A549 (cell line): ENCODE results near the gene TIPARP. TPM values are rescaled to one million over a fixed set of nuclear protein-coding genes. Genes with fewer than 3 reads are reported as not detected.
A peak's percentile ranks its signal among the peaks of the same experiment; 100 is the strongest.

ENCODE experiments used
- ATAC-seq, 2 experiments: fragments of 200-7000 bp in 1 of 2; fragments of >200 bp in 1 of 2; cut with Nextera tagmentation in 1 of 2; cut with Tn5 transposase in 1 of 2; 3 replicates each; pipeline versions ENCODE4 v1.8.0 to v1.9.1; 2018 to 2020; ENCODE audit warnings: mild to moderate bottlenecking in 1 of 2, moderate library complexity in 1 of 2
- CTCF ChIA-PET: fragments of 300-600 bp; sonication (Branson Sonifier 250); formaldehyde crosslinking; extraction: SDS; loops from one replicate; lab custom pipeline; 2021; ENCODE audit warnings: antibody characterized with exemption, inconsistent platforms; lab: Yijun Ruan, JAX
- POLR2A ChIA-PET: fragments of 350-600 bp; formaldehyde crosslinking; extraction: SDS; loops from one replicate; lab custom pipeline; 2021; ENCODE audit warnings: antibody characterized with exemption, inconsistent platforms; lab: Yijun Ruan, JAX
- DNase-seq, 2 experiments: peaks; one replicate each; pipeline versions ENCODE4 v3.0.0 to v3.0.0-alpha.2; 2011 to 2016; ENCODE audit warnings: low read depth in 1 of 2, low spot score in 1 of 2
- FAIRE-seq: peaks from 2 replicates; lab custom pipeline; 2011; peaks lifted over from hg19 to GRCh38; lab: Jason Lieb, UNC
- H3K27ac ChIP-seq, 2 experiments: fragments of >200 bp; sonication (Bioruptor Twin); formaldehyde crosslinking; 3 replicates each; pipeline ENCODE4 v1.5.1; 2016 to 2017
- H3K4me1 ChIP-seq: fragments of >200 bp; sonication (Bioruptor Twin); formaldehyde crosslinking; 3 replicates; pipeline ENCODE4 v1.6.1; 2016
- H3K4me2 ChIP-seq: fragments of >200 bp; sonication (Bioruptor Twin); formaldehyde crosslinking; 3 replicates; pipeline ENCODE4 v1.6.1; 2016
- H3K4me3 ChIP-seq: fragments of >200 bp; sonication (Bioruptor Twin); formaldehyde crosslinking; 3 replicates; pipeline ENCODE4 v1.5.1; 2016
- H3K9me3 ChIP-seq: fragments of >200 bp; sonication (Bioruptor Twin); formaldehyde crosslinking; 3 replicates; pipeline ENCODE4 v1.6.1; 2016
- BHLHE40 ChIP-seq: IDR thresholded peaks from 2 replicates; pipeline ENCODE4 v1.6.1; 2012; ENCODE audit warnings: low read depth, low read length, inconsistent platforms
- CBX2 ChIP-seq: fragments of 200-600 bp; sonication (generic); IDR thresholded peaks from 2 replicates; pipeline ENCODE4 v1.6.1; 2016; ENCODE audit warnings: low read depth, mild to moderate bottlenecking, borderline replicate concordance
- CHD4 ChIP-seq: fragments of 200-600 bp; sonication (generic); IDR thresholded peaks from 2 replicates; pipeline ENCODE4 v1.6.1; 2016; ENCODE audit warnings: antibody characterized with exemption, mild to moderate bottlenecking, borderline replicate concordance
- EP300 ChIP-seq, 2 experiments: fragments of >200 bp; sonication (Bioruptor Twin); formaldehyde crosslinking; IDR thresholded peaks; 2 replicates in 1 of 2; 3 replicates in 1 of 2; pipeline ENCODE4 v1.6.1; 2016 to 2017
- FOSB ChIP-seq: fragments of 250-450 bp; sonication (Bioruptor Pico); IDR thresholded peaks from 2 replicates; pipeline ENCODE4 v1.5.0; 2020; ENCODE audit warnings: mild to moderate bottlenecking, moderate library complexity
- FOSL2 ChIP-seq, 2 experiments: fragments of 450-650 bp in 1 of 2; fragments of >200 bp in 1 of 2; sonication (Bioruptor Twin) in 1 of 2; formaldehyde crosslinking; IDR thresholded peaks; 2 replicates each; pipeline versions ENCODE4 v1.5.0 to v1.6.1; 2016 to 2020; ENCODE audit warnings: mild to moderate bottlenecking in 1 of 2, moderate library complexity in 1 of 2
- FOXS1 ChIP-seq: fragments of 250-450 bp; sonication (Bioruptor Pico); IDR thresholded peaks from 2 replicates; pipeline ENCODE4 v1.5.0; 2020; ENCODE audit warnings: mild to moderate bottlenecking, moderate library complexity
- HDAC2 ChIP-seq: fragments of 200-600 bp; sonication (generic); IDR thresholded peaks from 2 replicates; pipeline ENCODE4 v1.6.1; 2016
- HOXA7 ChIP-seq: fragments of 250-450 bp; sonication (Bioruptor Pico); IDR thresholded peaks from 2 replicates; pipeline ENCODE4 v1.5.0; 2020; ENCODE audit warnings: mild to moderate bottlenecking, moderate library complexity
- HOXB13 ChIP-seq: fragments of 250-450 bp; sonication (Bioruptor Pico); IDR thresholded peaks from 2 replicates; pipeline ENCODE4 v1.5.0; 2020; ENCODE audit warnings: low read depth, mild to moderate bottlenecking, moderate library complexity
- HOXB5 ChIP-seq: fragments of 250-450 bp; sonication (Bioruptor Pico); IDR thresholded peaks from 2 replicates; pipeline ENCODE4 v1.5.0; 2020; ENCODE audit warnings: mild to moderate bottlenecking, moderate library complexity
- JUN ChIP-seq, 2 experiments: fragments of >200 bp; sonication (Bioruptor Twin); formaldehyde crosslinking; IDR thresholded peaks; 2 replicates in 1 of 2; 3 replicates in 1 of 2; pipeline ENCODE4 v1.6.1; 2016 to 2017
- JUNB ChIP-seq: fragments of >200 bp; sonication (Bioruptor Twin); formaldehyde crosslinking; IDR thresholded peaks from 2 replicates; pipeline ENCODE4 v1.6.1; 2016
- KDM5A ChIP-seq: fragments of 200-600 bp; sonication (generic); IDR thresholded peaks from 2 replicates; pipeline ENCODE4 v1.6.1; 2016; ENCODE audit warnings: antibody characterized with exemption, mild to moderate bottlenecking
- MAZ ChIP-seq: fragments of 150-350 bp; IDR thresholded peaks from 2 replicates; pipeline ENCODE4 v1.6.1; 2014; ENCODE audit warnings: antibody characterized with exemption, low read depth, low read length, borderline replicate concordance
- MYC ChIP-seq: IDR thresholded peaks from 2 replicates; pipeline ENCODE4 v1.6.1; 2012; ENCODE audit warnings: mild to moderate bottlenecking, inconsistent platforms, low read length, improper control_type of control experiment, borderline replicate concordance
- RCOR1 ChIP-seq: fragments of 150-350 bp; IDR thresholded peaks from 2 replicates; pipeline ENCODE4 v1.6.1; 2014; ENCODE audit warnings: antibody characterized with exemption, low read length, low read depth
- ZNF302 ChIP-seq: fragments of 250-450 bp; sonication (Bioruptor Pico); IDR thresholded peaks from 2 replicates; pipeline ENCODE4 v1.9.0; 2021; ENCODE audit warnings: inconsistent platforms, mild to moderate bottlenecking, moderate library complexity
- ZSCAN20 ChIP-seq: fragments of 250-450 bp; sonication (Bioruptor Pico); IDR thresholded peaks from 2 replicates; pipeline ENCODE4 v1.8.0; 2022; ENCODE audit warnings: mild to moderate bottlenecking, moderate library complexity
- WGBS: methylation state at CpG from one replicate; pipeline ENCODE4 v1.1.6; 2017; ENCODE audit errors: missing lambda C conversion rate; 5-methylcytosine and 5-hydroxymethylcytosine counted together
- polyA plus RNA-seq, 4 experiments: library from polyadenylated mRNA; depleted of rRNA in 3 of 4; stranded (reverse); fragments of >200 nt; fragmentation: RNase III in 1 of 4; extraction: RNeasy Plus Mini Kit Qiagen cat#74134 plus additional on column Dnase treatment in 1 of 4; gene quantifications; 2 replicates in 3 of 4; 3 replicates in 1 of 4; pipeline ENCODE4 v1.2.3, GENCODE V29; 2011 to 2017
- TF ChIP-seq, protein P1 (sequence below): fragments of >200 bp; sonication (Bioruptor Twin); formaldehyde crosslinking; IDR thresholded peaks from 3 replicates; pipeline ENCODE4 v1.5.1; 2016
- TF ChIP-seq, protein P2 (sequence below): fragments of 150-350 bp; IDR thresholded peaks from 2 replicates; pipeline ENCODE4 v1.6.1; 2014; ENCODE audit warnings: low read depth, mild to moderate bottlenecking, low read length
- TF ChIP-seq, protein P3 (sequence below): IDR thresholded peaks from 2 replicates; pipeline ENCODE4 v1.6.1; 2012; ENCODE audit warnings: low read depth, borderline replicate concordance
- TF ChIP-seq, protein P4 (sequence below): IDR thresholded peaks from 2 replicates; pipeline ENCODE4 v1.6.1; 2012
- TF ChIP-seq, protein P5 (sequence below): fragments of >200 bp; sonication (Bioruptor Twin); formaldehyde crosslinking; IDR thresholded peaks from 3 replicates; pipeline ENCODE4 v1.6.1; 2016
- TF ChIP-seq, protein P6 (sequence below): fragments of 250-450 bp; sonication (Bioruptor Pico); IDR thresholded peaks from 2 replicates; pipeline ENCODE4 v1.5.0; 2021; ENCODE audit warnings: mild to moderate bottlenecking, moderate library complexity, borderline replicate concordance

TIPARP gene
- polyA plus RNA-seq, 2 of the 4 experiments (the other 2 are of a cell fraction): 11.8 to 16.5 TPM

DNA sequence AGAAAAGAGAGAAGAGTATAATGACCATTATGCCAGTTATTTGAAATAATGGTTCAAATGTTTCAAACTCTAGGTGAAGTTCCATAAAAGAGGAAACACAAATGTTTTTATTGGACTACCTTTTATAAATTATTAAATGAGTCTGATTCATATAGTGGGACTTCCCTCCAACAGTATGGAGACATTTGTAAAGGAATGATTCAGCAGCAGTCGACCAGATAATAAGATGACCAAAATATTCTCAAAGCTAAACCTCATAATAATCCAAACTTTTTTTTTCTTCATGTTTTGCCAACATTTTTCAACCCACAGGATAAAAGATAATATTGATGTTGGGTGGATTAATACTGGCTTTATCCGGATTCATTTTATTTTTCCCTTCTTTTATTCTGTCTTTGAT is 18.8 kb downstream of the TIPARP start:
- 1% methylated on average over 2 of the region's 2 CpGs for WGBS
- ChIA-PET POLR2A (no interaction called here), CTCF (no interaction called here)
- TF ChIP-seq JUNB: peak; percentile 24; the same call in 1 of the 2 replicates
- no peak for TF ChIP-seq CHD4
- no peak for TF ChIP-seq FOSB (CRISPR knock-in tag)
- TF ChIP-seq, protein P1, sequence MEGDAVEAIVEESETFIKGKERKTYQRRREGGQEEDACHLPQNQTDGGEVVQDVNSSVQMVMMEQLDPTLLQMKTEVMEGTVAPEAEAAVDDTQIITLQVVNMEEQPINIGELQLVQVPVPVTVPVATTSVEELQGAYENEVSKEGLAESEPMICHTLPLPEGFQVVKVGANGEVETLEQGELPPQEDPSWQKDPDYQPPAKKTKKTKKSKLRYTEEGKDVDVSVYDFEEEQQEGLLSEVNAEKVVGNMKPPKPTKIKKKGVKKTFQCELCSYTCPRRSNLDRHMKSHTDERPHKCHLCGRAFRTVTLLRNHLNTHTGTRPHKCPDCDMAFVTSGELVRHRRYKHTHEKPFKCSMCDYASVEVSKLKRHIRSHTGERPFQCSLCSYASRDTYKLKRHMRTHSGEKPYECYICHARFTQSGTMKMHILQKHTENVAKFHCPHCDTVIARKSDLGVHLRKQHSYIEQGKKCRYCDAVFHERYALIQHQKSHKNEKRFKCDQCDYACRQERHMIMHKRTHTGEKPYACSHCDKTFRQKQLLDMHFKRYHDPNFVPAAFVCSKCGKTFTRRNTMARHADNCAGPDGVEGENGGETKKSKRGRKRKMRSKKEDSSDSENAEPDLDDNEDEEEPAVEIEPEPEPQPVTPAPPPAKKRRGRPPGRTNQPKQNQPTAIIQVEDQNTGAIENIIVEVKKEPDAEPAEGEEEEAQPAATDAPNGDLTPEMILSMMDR: no peak
- TF ChIP-seq FOSL2 (IDR thresholded peaks at IDR 0.05): no peak
- TF ChIP-seq FOSL2 (CRISPR knock-in tag; IDR thresholded peaks at IDR 0.05): 0 out of 2 replicates have a peak, but pooled peaks have one; percentile 18
- TF ChIP-seq, protein P2, sequence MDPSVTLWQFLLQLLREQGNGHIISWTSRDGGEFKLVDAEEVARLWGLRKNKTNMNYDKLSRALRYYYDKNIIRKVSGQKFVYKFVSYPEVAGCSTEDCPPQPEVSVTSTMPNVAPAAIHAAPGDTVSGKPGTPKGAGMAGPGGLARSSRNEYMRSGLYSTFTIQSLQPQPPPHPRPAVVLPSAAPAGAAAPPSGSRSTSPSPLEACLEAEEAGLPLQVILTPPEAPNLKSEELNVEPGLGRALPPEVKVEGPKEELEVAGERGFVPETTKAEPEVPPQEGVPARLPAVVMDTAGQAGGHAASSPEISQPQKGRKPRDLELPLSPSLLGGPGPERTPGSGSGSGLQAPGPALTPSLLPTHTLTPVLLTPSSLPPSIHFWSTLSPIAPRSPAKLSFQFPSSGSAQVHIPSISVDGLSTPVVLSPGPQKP: no peak
- no peak for FAIRE-seq
- Histone ChIP-seq H3K9me3 (no peaks in the 10 kb centered on the region), H3K4me3 (0 out of 3 replicates have a peak overlapping the region, but pooled peaks have one; percentile 2), H3K4me1 (peaks cover 59% of the 10 kb centered on the region), H3K4me2 (peak overlapping the region; percentile 82), H3K27ac (peak overlapping the region; percentile 67 to 80)
- DNase-seq: no peak
- ATAC-seq: peak in 1 of 2 experiments; percentile 19; a peak in 1 of 6 replicates

DNA sequence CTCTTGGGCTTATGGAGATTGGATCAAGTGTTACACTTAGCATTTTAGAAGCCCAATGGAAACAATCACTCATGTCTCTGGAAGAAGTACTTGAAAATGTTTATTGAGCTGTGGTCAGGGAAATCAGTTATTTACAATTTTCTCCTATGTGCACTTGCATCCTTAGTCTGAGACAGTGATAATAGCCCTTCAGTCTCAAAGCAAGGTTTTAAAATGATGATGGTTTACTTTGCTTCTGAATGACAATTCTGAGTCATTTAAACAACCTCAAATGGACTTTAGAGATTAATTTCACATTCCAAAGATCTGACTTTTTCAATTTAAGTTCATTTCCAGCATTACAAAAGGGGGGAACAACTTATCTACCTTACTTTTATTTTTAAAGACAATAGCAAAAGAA is 20.1 kb downstream of the TIPARP start:
- Histone ChIP-seq H3K4me2 (no peak overlapping the region; the same call in 2 of the 3 replicates), H3K27ac (no peak overlapping the region), H3K9me3 (no peaks in the 10 kb centered on the region), H3K4me3 (no peak overlapping the region), H3K4me1 (peaks cover 52% of the 10 kb centered on the region)
- ATAC-seq: no peak
- DNase-seq: no peak
- TF ChIP-seq KDM5A (no peak), RCOR1 (no peak), CBX2 (no peak), BHLHE40 (no peak), HOXB5 (CRISPR knock-in tag) (no peak), JUN (IDR thresholded peaks at IDR 0.05) (no peak)
- TF ChIP-seq, protein P3, sequence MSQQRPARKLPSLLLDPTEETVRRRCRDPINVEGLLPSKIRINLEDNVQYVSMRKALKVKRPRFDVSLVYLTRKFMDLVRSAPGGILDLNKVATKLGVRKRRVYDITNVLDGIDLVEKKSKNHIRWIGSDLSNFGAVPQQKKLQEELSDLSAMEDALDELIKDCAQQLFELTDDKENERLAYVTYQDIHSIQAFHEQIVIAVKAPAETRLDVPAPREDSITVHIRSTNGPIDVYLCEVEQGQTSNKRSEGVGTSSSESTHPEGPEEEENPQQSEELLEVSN: no peak
- ChIA-PET CTCF (interaction anchor here (1.0 kb wide), 1 partner anchor 13 kb away, joined by 3 read pairs; no protein-coding TSS in a partner anchor), POLR2A (no interaction called here)
- FAIRE-seq: no peak

DNA sequence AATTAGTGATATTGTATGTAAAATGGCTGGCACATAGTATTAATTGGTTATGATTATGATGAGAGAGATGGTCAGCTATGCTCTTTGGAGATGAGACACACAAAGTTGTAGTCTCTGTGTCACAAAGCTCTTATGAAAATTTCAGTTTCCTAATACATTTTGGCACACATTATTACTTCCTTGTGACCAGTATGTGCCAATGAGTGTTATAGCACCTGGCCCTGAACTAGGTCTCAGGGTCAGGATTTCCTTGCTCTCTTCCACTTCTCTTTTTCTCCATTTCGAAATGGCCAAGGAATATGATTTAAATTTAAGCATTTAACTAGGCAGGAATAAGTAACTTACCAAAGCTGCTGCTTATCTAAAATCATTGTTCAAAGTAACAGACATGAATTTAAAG is 28.0 kb downstream of the TIPARP start:
- POLR2A ChIA-PET: interaction anchor here (0.6 to 1.5 kb wide), 2 partner anchors 27 to 145 kb away, joined by 4 read pairs; no protein-coding TSS in a partner anchor
- ATAC-seq (peak in 1 of 2 experiments; percentile 23; a peak in 1 of 6 replicates), FAIRE-seq (no peak), DNase-seq (no peak)
- Histone ChIP-seq H3K27ac (no peak overlapping the region), H3K9me3 (no peaks in the 10 kb centered on the region), H3K4me1 (peaks cover 33% of the 10 kb centered on the region; the same call in 2 of the 3 replicates), H3K4me3 (no peak overlapping the region), H3K4me2 (no peak overlapping the region)
- CTCF ChIA-PET: interaction anchor here (1.1 to 1.9 kb wide), 3 partner anchors 29 to 115 kb away, joined by 3 to 5 read pairs (median 3); no protein-coding TSS in a partner anchor
- WGBS: 94% methylated on average over 1 of the region's 1 CpG
- TF ChIP-seq, protein P4, sequence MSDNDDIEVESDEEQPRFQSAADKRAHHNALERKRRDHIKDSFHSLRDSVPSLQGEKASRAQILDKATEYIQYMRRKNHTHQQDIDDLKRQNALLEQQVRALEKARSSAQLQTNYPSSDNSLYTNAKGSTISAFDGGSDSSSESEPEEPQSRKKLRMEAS: no peak
- TF ChIP-seq JUN (IDR thresholded peaks at IDR 0.05) (no peak), FOSL2 (IDR thresholded peaks at IDR 0.05) (no peak), FOSL2 (CRISPR knock-in tag; IDR thresholded peaks at IDR 0.05) (no peak), FOSB (CRISPR knock-in tag) (no peak), HOXA7 (CRISPR knock-in tag) (no peak), HOXB5 (CRISPR knock-in tag) (no peak), ZSCAN20 (CRISPR knock-in tag) (no peak), HOXB13 (CRISPR knock-in tag) (no peak), EP300 (IDR thresholded peaks at IDR 0.05) (no peak), FOXS1 (CRISPR knock-in tag) (no peak), MAZ (no peak), ZNF302 (CRISPR knock-in tag) (no peak), HDAC2 (no peak), MYC (no peak)
- TF ChIP-seq, protein P5, sequence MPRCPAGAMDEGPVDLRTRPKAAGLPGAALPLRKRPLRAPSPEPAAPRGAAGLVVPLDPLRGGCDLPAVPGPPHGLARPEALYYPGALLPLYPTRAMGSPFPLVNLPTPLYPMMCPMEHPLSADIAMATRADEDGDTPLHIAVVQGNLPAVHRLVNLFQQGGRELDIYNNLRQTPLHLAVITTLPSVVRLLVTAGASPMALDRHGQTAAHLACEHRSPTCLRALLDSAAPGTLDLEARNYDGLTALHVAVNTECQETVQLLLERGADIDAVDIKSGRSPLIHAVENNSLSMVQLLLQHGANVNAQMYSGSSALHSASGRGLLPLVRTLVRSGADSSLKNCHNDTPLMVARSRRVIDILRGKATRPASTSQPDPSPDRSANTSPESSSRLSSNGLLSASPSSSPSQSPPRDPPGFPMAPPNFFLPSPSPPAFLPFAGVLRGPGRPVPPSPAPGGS: no peak
- TF ChIP-seq, protein P6, sequence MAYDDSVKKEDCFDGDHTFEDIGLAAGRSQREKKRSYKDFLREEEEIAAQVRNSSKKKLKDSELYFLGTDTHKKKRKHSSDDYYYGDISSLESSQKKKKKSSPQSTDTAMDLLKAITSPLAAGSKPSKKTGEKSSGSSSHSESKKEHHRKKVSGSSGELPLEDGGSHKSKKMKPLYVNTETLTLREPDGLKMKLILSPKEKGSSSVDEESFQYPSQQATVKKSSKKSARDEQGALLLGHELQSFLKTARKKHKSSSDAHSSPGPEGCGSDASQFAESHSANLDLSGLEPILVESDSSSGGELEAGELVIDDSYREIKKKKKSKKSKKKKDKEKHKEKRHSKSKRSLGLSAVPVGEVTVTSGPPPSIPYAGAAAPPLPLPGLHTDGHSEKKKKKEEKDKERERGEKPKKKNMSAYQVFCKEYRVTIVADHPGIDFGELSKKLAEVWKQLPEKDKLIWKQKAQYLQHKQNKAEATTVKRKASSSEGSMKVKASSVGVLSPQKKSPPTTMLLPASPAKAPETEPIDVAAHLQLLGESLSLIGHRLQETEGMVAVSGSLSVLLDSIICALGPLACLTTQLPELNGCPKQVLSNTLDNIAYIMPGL (CRISPR knock-in tag): no peak
- TF ChIP-seq, protein P3: no peak
